Urinary bladder (tissue), 4 donors: ENCODE results near the gene CMTM2. TPM values are rescaled to one million over a fixed set of nuclear protein-coding genes. Genes with fewer than 3 reads are reported as not detected.
"Not testable (repeated sequence)": the region's sequence is repeated elsewhere in the genome, so short reads cannot be mapped to it uniquely, and the experiment has no call there.

Experiments used
- DNase-seq: peaks from one replicate; pipeline ENCODE4 v3.0.0-alpha.2; 2015; ENCODE audit errors: extremely low spot score
- H3K27ac ChIP-seq: one replicate; pipeline ENCODE4 v1.5.1; 2013; ENCODE audit warnings: low read depth, mild to moderate bottlenecking, moderate library complexity
- H3K36me3 ChIP-seq: one replicate; pipeline ENCODE4 v1.6.1; 2013; ENCODE audit warnings: mild to moderate bottlenecking, moderate library complexity; ENCODE audit not compliant: insufficient read depth
- H3K4me1 ChIP-seq: one replicate; pipeline ENCODE4 v1.6.1; 2013; ENCODE audit warnings: mild to moderate bottlenecking, moderate library complexity; ENCODE audit not compliant: insufficient read depth
- H3K4me3 ChIP-seq: one replicate; pipeline ENCODE4 v1.5.1; 2013; ENCODE audit warnings: low read depth, low read length
- WGBS: extraction: QIAGEN DNeasy Blood & Tissue Kit; methylation state at CpG from one replicate; pipeline ENCODE4 v1.1.7; 2013; 5-methylcytosine and 5-hydroxymethylcytosine counted together
- polyA plus RNA-seq: library from polyadenylated mRNA; stranded (reverse); fragments of 200-250 nt; gene quantifications from one replicate; pipeline ENCODE4 v1.2.3, GENCODE V29; 2013
- small RNA-seq: library from RNA; depleted of rRNA; stranded (forward); fragments of <200 nt; gene quantifications from one replicate; pipeline ENCODE3, GENCODE V24; 2014
- total RNA-seq: library from RNA; depleted of rRNA; stranded (reverse); fragments of >200 nt; gene quantifications from one replicate; pipeline ENCODE4 v1.2.3, GENCODE V29; 2014
- donor health status: healthy with polysubstance abuse.
- donor health status: healthy.

The CMTM2 gene
- total and polyA plus RNA-seq, 2 donors: not detected

GRCh38 chr16:66627611-66628378 lies 48.5 kb downstream of the CMTM2 start:
- H3K4me1 ChIP-seq, DNase-seq, H3K27ac ChIP-seq, H3K4me3 ChIP-seq, H3K36me3 ChIP-seq: not testable (repeated sequence)
- WGBS: 84% methylated on average over 17 of the region's 17 CpGs

- no peaks in the 10 kb centered on the region for H3K36me3 ChIP-seq
- WGBS: 88% methylated on average over 5 of the region's 5 CpGs
- H3K4me1 ChIP-seq: no peaks in the 10 kb centered on the region
- no peak overlapping the region for H3K4me3 ChIP-seq
- H3K27ac ChIP-seq: no peak overlapping the region
- DNase-seq: no peak
These were observed 50.6 kb downstream of the CMTM2 start for GRCh38 chr16:66629856-66630255.

GRCh38 chr16:66630561-66631260 lies 51.4 kb downstream of the CMTM2 start:
- not testable (repeated sequence) for H3K27ac ChIP-seq, DNase-seq, H3K4me3 ChIP-seq, H3K4me1 ChIP-seq, H3K36me3 ChIP-seq
- 95% methylated on average over 30 of the region's 49 CpGs for WGBS

- not testable (repeated sequence) for H3K36me3 ChIP-seq, H3K4me1 ChIP-seq, DNase-seq, H3K27ac ChIP-seq, H3K4me3 ChIP-seq
- 96% methylated on average over 3 of the region's 4 CpGs for WGBS
These were observed 52.3 kb downstream of the CMTM2 start for GRCh38 chr16:66631558-66631957.

GRCh38 chr16:66634527-66635196 lies 55.4 kb downstream of the CMTM2 start:
- DNase-seq: no peak
- Histone ChIP-seq H3K27ac (no peak overlapping the region), H3K4me1 (no peaks in the 10 kb centered on the region), H3K4me3 (no peak overlapping the region), H3K36me3 (no peaks in the 10 kb centered on the region)
- WGBS: 90% methylated on average over 4 of the region's 4 CpGs

GRCh38 chr16:66635406-66635805 lies 56.1 kb downstream of the CMTM2 start:
- DNase-seq: no peak
- Histone ChIP-seq H3K36me3 (no peaks in the 10 kb centered on the region), H3K27ac (no peak overlapping the region), H3K4me3 (no peak overlapping the region), H3K4me1 (no peaks in the 10 kb centered on the region)
- WGBS: 81% methylated on average over 6 of the region's 6 CpGs

- WGBS: 78% methylated on average over 5 of the region's 5 CpGs
- Histone ChIP-seq H3K4me1 (no peaks in the 10 kb centered on the region), H3K27ac (no peak overlapping the region), H3K36me3 (no peaks in the 10 kb centered on the region), H3K4me3 (no peak overlapping the region)
- DNase-seq: no peak
These were observed 56.9 kb downstream of the CMTM2 start for GRCh38 chr16:66636199-66636598.

GRCh38 chr16:66637806-66638205 lies 58.5 kb downstream of the CMTM2 start:
- WGBS: 91% methylated on average over 3 of the region's 3 CpGs
- H3K4me1 ChIP-seq: no peaks in the 10 kb centered on the region
- H3K27ac ChIP-seq: no peak overlapping the region
- H3K4me3 ChIP-seq: no peak overlapping the region
- DNase-seq: no peak
- no peaks in the 10 kb centered on the region for H3K36me3 ChIP-seq

Small RNA genes lying within 50 kb of the gene (small RNA-seq; reads per million reads assigned to genes)
- not detected for gene CKLF-CMTM1

Other genes with a start within 250 kb of the CMTM2 start
- 55.8 TPM for gene CDH5, start 212.8 kb upstream of the CMTM2 start, total RNA-seq
- gene CDH5, start 212.8 kb upstream of the CMTM2 start, polyA plus RNA-seq: 44.0 TPM
- gene BEAN1, start 152.2 kb upstream of the CMTM2 start, total RNA-seq: 0.85 TPM
- 1.0 TPM for gene BEAN1, start 152.2 kb upstream of the CMTM2 start, polyA plus RNA-seq
- gene TK2, start 29.3 kb upstream of the CMTM2 start, total RNA-seq: 23.6 TPM
- 20.3 TPM for gene TK2, start 29.3 kb upstream of the CMTM2 start, polyA plus RNA-seq
- 54.7 TPM for gene CKLF, start 26.9 kb upstream of the CMTM2 start, total RNA-seq
- gene CKLF, start 26.9 kb upstream of the CMTM2 start, polyA plus RNA-seq: 54.9 TPM
- gene CMTM1, start 13.0 kb upstream of the CMTM2 start, total RNA-seq: 3.1 TPM
- gene CMTM1, start 13.0 kb upstream of the CMTM2 start, polyA plus RNA-seq: 1.1 TPM
- 29.2 TPM for gene CMTM3, start 25.2 kb downstream of the CMTM2 start, total RNA-seq
- 33.4 TPM for gene CMTM3, start 25.2 kb downstream of the CMTM2 start, polyA plus RNA-seq
- gene CMTM4, start 117.3 kb downstream of the CMTM2 start, total RNA-seq: 17.8 TPM
- gene CMTM4, start 117.3 kb downstream of the CMTM2 start, polyA plus RNA-seq: 8.9 TPM
- gene DYNC1LI2, start 172.1 kb downstream of the CMTM2 start, total RNA-seq: 153 TPM
- gene DYNC1LI2, start 172.1 kb downstream of the CMTM2 start, polyA plus RNA-seq: 74.6 TPM
- not detected for gene TERB1, start 222.1 kb downstream of the CMTM2 start, total RNA-seq
- not detected for gene TERB1, start 222.1 kb downstream of the CMTM2 start, polyA plus RNA-seq